ENCODE measurements around the gene AASDH.

The AASDH gene

GRCh38 chr4:56387023-56388001 is at the start of gene AASDH:
AASDH (minus strand) TSS chr4:56387491; CDS start chr4:56384299, 3,192 bp downstream.
- DNase-seq (ENCODE audit: extremely low read depth in 1 of 2, low read depth in 1 of 2): peak; percentile 89

GRCh38 chr4:56435140-56435926 is 48.0 kb upstream of the AASDH start, which contains the start of gene PPAT:
PPAT (minus strand) TSS chr4:56435615; CDS start chr4:56435477, 138 bp downstream.
- peak; percentile 96 for DNase-seq (ENCODE audit: extremely low read depth in 1 of 2, low read depth in 1 of 2)

- peak in 1 of 2 donors; percentile 22 for DNase-seq (ENCODE audit: extremely low read depth in 1 of 2, low read depth in 1 of 2)
Measured at GRCh38 chr4:56434599-56435139, 47.4 kb upstream of the AASDH start.

GRCh38 chr4:56433280-56433679 is 46.0 kb upstream of the AASDH start:
- no peak for DNase-seq (ENCODE audit: extremely low read depth in 1 of 2, low read depth in 1 of 2)

- DNase-seq (ENCODE audit: extremely low read depth in 1 of 2, low read depth in 1 of 2): no peak
Measured at GRCh38 chr4:56430203-56430602, 42.9 kb upstream of the AASDH start.

- no peak for DNase-seq (ENCODE audit: extremely low read depth in 1 of 2, low read depth in 1 of 2)
Measured at GRCh38 chr4:56427179-56427578, 39.9 kb upstream of the AASDH start.

GRCh38 chr4:56426273-56426672 is 39.0 kb upstream of the AASDH start:
- no peak for DNase-seq (ENCODE audit: extremely low read depth in 1 of 2, low read depth in 1 of 2)

- no peak for DNase-seq (ENCODE audit: extremely low read depth in 1 of 2, low read depth in 1 of 2)
Measured at GRCh38 chr4:56425518-56425917, 38.2 kb upstream of the AASDH start.

GRCh38 chr4:56424697-56425514 is 37.6 kb upstream of the AASDH start:
- no peak for DNase-seq (ENCODE audit: extremely low read depth in 1 of 2, low read depth in 1 of 2)

GRCh38 chr4:56424176-56424575 is 36.9 kb upstream of the AASDH start:
- no peak for DNase-seq (ENCODE audit: extremely low read depth in 1 of 2, low read depth in 1 of 2)

GRCh38 chr4:56417396-56417795 is 30.1 kb upstream of the AASDH start:
- DNase-seq (ENCODE audit: extremely low read depth in 1 of 2, low read depth in 1 of 2): no peak

- no peak for DNase-seq (ENCODE audit: extremely low read depth in 1 of 2, low read depth in 1 of 2)
Measured at GRCh38 chr4:56416349-56416748, 29.1 kb upstream of the AASDH start.

- no peak for DNase-seq (ENCODE audit: extremely low read depth in 1 of 2, low read depth in 1 of 2)
Measured at GRCh38 chr4:56414135-56414670, 26.9 kb upstream of the AASDH start.

- DNase-seq (ENCODE audit: extremely low read depth in 1 of 2, low read depth in 1 of 2): no peak
Measured at GRCh38 chr4:56410247-56411062, 23.2 kb upstream of the AASDH start.

- no peak for DNase-seq (ENCODE audit: extremely low read depth in 1 of 2, low read depth in 1 of 2)
Measured at GRCh38 chr4:56409511-56410090, 22.3 kb upstream of the AASDH start.

- DNase-seq (ENCODE audit: extremely low read depth in 1 of 2, low read depth in 1 of 2): no peak
Measured at GRCh38 chr4:56408978-56409377, 21.7 kb upstream of the AASDH start.

- no peak for DNase-seq (ENCODE audit: extremely low read depth in 1 of 2, low read depth in 1 of 2)
Measured at GRCh38 chr4:56406151-56406550, 18.9 kb upstream of the AASDH start.

- DNase-seq (ENCODE audit: extremely low read depth in 1 of 2, low read depth in 1 of 2): no peak
Measured at GRCh38 chr4:56405016-56405415, 17.7 kb upstream of the AASDH start.

- no peak for DNase-seq (ENCODE audit: extremely low read depth in 1 of 2, low read depth in 1 of 2)
Measured at GRCh38 chr4:56400560-56400959, 13.3 kb upstream of the AASDH start.
